Measurements from ENCODE around the gene CCDC12.
"Not testable (repeated sequence)": the region's sequence is repeated elsewhere in the genome, so short reads cannot be mapped to it uniquely, and the experiment has no call there.

Gene CCDC12

GRCh38 chr3:46921041-46921440 is 55.5 kb downstream of the CCDC12 start:
- no peak for DNase-seq

- no peak for DNase-seq
These were observed 57.9 kb downstream of the CCDC12 start for GRCh38 chr3:46918634-46919033.

GRCh38 chr3:46918202-46918601 is 58.3 kb downstream of the CCDC12 start:
- no peak for DNase-seq

- DNase-seq, result no peak
These were observed 59.3 kb downstream of the CCDC12 start for GRCh38 chr3:46917257-46917656.

GRCh38 chr3:46916799-46917198 is 59.7 kb downstream of the CCDC12 start:
- no peak for DNase-seq

- no peak for DNase-seq
These were observed 60.3 kb downstream of the CCDC12 start for GRCh38 chr3:46916278-46916677.

GRCh38 chr3:46915297-46915822 is 61.2 kb downstream of the CCDC12 start:
- DNase-seq, result no peak

- no peak for DNase-seq
These were observed 61.7 kb downstream of the CCDC12 start for GRCh38 chr3:46914849-46915248.

- no peak for DNase-seq
These were observed 62.9 kb downstream of the CCDC12 start for GRCh38 chr3:46913644-46914043.

GRCh38 chr3:46912986-46913385 is 63.6 kb downstream of the CCDC12 start:
- DNase-seq, result no peak

GRCh38 chr3:46910914-46911313 is 65.6 kb downstream of the CCDC12 start:
- not testable (repeated sequence) for DNase-seq

GRCh38 chr3:46910166-46910760 is 66.3 kb downstream of the CCDC12 start:
- no peak for DNase-seq

- DNase-seq, result peak; percentile 28
These were observed 66.9 kb downstream of the CCDC12 start for GRCh38 chr3:46909535-46910161.

GRCh38 chr3:46908986-46909534 is 67.5 kb downstream of the CCDC12 start:
- no peak for DNase-seq

GRCh38 chr3:46908294-46908985 is 68.1 kb downstream of the CCDC12 start:
- DNase-seq, result no peak

- DNase-seq, result no peak
These were observed 68.6 kb downstream of the CCDC12 start for GRCh38 chr3:46907960-46908293.

- no peak for DNase-seq
These were observed 69.3 kb downstream of the CCDC12 start for GRCh38 chr3:46907271-46907670.

- DNase-seq, result no peak
These were observed 70.0 kb downstream of the CCDC12 start for GRCh38 chr3:46906471-46907058.

- DNase-seq, result no peak
These were observed 70.7 kb downstream of the CCDC12 start for GRCh38 chr3:46905661-46906451.

GRCh38 chr3:46905213-46905560 is 71.4 kb downstream of the CCDC12 start:
- DNase-seq, result no peak

GRCh38 chr3:46904303-46905212 is 72.0 kb downstream of the CCDC12 start:
- no peak for DNase-seq
